ENCODE results near the gene TNRC6C.

GRCh38 chr17:78146471-78146869, 188.0 kb downstream of the TNRC6C start:
- TF ChIP-seq CTCF (IDR thresholded peaks at IDR 0.05) (no peak), POLR2A (IDR thresholded peaks at IDR 0.05) (no peak)

Measured in lower leg skin (tissue), 3 donors.